ENCODE results near the gene NFKBIE.

NFKBIE gene

DNA sequence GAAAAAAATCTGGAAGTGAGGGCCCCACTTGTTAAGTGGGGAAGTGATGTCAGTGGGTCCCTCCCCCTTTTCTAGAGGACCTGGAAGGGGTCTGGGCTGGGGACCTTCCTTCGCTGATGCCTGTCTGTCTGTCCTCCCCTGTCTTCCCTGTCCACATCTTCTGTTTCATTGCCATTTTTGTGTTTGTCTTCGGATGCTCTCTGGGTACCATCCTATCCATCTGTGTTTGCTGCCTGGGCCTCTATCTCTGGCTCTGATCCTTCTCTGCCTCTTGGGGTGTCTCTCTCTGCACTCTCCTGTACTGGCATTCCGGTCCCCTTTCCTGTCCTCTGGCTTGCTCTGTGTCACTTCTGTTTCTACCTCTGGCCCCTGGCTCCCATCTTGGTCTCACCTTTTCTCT is 7.2 kb upstream of the NFKBIE start:
- no peak for DNase-seq

DNA sequence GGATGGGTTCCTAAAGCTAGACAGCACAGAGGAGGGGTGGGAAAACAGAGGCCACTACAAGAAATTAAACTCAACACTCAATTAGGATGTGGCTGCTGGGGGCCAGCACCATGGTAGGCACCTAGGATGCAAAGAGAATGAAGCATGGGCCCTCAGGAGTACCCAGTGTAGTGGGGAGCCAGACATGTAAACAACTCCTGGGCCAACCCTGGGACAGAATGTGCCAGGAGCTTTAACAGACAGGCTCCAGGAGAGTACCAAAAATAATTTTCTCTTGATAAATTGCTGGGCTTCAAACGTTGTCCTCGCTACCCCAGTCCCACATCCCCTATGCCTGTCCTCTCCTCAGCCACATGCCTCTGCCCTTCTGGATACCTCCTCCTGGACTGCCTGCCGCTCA is 6.6 kb upstream of the NFKBIE start:
- no peak for DNase-seq

DNA sequence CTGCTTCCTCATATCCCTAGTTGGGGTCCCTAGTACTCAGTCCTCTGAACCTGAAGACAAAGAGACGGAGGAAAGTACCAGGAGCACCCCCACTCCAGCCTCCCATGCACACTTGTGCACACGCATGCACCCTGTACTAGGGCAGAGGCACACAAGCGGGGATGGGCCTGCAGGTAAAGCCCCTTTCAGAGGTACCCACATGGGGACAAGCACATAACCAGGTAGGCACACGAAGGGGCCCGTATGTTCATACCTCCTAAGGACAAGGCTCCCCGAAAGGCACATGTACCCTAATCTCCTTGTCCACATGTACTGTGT is 6.0 kb upstream of the NFKBIE start:
- DNase-seq, result no peak

DNA sequence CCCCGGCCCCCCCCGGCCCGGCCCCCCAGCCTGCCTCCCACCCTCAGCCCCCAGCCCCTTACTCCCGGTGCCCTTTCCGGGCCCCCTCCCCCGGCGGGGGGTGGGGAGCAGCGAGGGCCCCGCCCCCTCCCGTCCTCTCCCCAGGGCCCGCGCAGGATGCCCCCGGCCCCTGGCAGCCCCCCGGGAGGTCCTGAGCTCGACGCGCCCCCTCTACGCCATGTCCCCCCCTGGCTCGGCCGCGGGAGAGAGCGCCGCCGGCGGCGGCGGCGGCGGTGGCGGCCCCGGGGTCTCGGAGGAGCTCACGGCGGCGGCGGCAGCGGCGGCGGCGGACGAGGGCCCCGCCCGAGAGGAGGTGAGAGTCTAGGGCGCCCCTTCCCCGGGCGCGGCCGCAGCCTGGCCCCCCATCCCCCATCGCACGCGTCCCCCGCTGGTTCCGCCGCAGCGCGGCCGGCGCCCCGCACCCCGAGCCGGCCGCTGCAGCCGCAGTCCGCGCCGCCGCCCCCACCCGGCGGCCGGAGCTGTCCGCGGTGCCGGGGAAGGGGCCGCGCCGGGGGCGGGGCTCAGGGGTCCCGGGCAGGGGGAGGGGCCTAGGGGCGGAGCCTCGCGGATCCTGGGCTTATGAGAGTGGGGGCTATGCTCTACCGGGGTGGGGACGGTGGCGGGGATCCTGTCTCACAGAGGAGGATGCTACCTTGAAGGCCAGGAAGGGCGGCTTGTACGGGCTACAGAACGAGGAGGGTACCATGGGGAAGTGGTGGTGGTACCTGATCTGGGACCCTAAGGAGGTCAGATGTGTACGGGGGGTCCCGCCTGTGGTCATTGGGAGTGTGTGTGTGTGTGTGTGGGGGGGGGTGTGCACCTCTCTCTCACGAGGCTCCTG is 5.4 kb upstream of the NFKBIE start:
- DNase-seq, result peak; percentile 43

DNA sequence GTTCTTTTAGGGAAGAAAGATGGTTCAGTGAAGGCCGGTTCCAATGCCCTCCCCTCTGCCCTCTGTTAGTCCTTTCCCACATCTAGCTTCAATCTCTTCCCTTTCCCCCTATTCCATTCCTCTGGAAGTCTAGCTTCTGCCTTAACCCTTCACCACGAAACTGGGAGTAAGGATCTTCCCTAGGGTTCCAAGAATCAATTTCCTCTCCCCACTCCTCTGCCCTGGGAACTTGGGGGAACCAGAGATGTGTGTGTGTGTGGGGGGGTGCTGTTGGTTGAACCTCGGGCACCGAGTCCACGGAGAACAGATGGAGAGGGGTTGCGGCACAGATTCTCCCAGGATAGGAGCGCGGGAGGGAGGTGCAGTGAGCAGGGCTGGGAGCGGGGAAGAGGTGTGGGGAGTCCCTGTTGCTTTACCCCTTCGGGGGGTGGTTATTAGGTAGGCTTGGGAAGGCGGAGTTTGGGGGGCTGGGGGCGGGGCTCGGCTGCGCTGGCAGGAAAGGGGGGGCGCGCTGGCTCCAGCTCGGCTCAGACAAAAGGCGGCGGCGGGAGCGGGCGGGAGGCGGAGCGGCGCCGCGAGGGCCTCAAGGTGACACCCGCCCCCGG is 4.7 kb upstream of the NFKBIE start, which contains the start of gene TMEM151B:
Gene TMEM151B, plus strand, starts transcription at position 530 of the 605 bp plus-strand sequence. CDS start 293 bp downstream, outside the sequence.
- peak; percentile 37 for DNase-seq

DNA sequence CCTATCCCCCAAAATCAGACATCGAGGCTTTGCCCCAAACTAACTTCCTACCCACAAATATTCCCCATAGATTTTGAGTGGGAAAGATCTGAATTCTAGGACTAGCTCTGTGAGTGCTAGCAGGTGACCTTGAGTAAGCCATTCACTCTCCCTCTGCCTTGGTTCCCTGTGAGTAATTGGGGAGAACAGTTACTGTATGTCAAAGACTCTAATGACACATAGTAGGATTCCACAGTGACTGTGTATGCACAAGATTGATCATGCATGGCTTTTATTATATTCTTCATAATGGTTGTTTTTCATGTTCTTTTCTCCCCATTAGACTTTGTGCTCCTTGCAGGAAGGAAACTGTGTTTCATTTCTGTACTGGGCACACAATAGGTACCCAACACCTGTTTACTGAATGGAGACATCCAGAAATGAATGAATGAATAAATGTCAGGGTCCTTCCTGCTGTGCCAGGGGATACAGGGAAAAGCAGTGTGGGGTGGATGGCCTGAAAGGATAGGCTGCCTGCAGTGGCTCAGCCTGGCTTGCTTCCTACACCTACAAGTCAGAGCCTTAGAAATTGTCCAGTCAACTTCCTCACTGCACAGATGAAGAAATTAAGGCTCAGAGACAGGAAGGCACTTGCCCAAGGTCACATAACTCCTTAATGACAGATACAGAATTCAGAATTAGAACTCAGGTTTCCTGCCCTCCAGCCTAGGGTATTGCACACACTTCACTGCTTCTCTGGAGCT is 4.0 kb upstream of the NFKBIE start:
- no peak for DNase-seq

DNA sequence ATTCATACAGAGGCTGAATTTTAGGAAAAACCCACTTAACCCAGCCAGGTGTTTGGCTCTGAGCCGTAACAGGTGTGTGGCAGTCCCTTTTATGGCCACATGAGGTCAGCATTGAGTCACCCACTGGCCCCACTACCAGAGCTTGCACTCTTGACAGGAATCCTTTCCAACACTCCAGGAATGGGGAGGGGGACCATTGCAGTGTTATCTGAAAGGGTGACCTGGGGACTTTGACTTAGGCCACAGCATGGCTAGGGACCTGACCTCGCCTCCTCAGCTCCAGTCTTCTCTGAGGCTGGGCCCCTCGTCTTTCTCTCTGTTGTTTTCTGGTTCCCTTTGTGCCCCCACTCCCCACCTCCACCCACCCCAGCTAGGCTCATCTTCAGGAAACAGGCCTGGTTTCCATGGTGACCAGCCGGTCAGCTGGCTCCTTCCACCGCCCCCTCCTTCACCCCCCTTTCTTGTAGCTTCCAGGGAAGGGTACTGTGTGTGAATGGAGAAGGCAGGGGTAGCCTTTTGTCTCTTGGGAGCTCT is 2.8 kb upstream of the NFKBIE start:
- peak; percentile 64 for DNase-seq

DNA sequence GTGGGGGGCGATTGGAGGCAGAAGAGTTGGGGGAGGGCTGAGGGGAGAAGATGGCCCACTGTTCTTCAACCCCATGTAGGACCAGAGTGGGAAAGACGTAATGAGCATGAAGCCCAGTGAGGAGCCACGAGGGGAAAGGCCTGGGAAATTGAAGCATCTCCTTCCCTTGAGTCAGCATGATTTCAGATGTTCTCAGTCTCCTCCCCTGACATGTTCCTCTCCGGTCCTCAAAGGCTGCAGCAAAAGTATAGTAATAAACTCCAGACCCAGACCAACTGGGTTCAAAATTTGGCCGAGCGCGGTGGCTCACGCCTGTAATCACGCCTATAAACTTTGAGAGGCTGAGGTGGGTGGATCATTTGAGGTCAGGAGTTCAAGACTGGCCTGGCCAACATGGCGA is 1.9 kb upstream of the NFKBIE start:
- DNase-seq, result no peak

DNA sequence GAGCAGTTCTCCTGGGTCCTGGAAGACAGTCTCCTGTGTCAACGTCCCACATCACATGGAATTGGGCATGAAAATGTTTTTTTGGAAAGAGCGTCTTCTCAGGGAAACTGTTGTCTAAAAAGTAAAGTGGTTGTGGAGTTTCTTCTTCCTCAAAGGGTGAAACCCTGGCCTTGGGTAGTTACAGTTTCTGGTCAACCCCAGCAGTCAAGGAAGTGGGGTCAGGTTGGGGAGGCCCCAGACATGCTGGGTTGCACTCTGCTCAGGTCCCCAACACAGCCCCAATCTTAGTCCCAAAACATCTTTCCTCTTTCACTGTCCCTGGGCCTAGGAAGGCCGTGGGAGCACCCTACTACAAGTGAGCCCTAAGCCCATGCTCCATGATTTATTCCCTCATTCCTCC is 996 bp upstream of the NFKBIE start:
- no peak for DNase-seq

DNA sequence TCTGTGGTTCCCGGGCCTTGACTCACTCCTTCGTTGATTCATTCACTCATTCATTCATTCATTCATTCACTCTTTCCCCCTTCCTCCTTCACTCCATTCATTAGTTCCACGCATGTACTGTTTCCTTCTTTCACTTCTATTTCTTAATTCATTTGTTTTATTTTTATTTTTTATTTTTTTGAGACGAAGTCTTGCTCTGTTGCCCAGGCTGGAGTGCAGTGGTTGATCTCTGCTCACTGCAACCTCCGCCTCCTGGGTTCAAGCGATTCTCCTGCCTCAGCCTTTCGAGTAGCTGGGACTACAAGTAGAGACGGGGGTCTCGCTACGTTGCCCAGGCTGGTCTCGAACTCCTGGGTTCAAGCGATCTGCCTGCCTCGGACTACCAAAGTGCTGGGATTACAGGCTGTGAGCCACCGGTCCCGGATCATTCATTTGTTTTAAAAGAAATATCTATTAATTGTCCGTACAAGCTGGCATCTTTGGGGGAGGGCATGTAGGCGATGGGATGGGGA is 427 bp upstream of the NFKBIE start:
- no peak for DNase-seq

DNA sequence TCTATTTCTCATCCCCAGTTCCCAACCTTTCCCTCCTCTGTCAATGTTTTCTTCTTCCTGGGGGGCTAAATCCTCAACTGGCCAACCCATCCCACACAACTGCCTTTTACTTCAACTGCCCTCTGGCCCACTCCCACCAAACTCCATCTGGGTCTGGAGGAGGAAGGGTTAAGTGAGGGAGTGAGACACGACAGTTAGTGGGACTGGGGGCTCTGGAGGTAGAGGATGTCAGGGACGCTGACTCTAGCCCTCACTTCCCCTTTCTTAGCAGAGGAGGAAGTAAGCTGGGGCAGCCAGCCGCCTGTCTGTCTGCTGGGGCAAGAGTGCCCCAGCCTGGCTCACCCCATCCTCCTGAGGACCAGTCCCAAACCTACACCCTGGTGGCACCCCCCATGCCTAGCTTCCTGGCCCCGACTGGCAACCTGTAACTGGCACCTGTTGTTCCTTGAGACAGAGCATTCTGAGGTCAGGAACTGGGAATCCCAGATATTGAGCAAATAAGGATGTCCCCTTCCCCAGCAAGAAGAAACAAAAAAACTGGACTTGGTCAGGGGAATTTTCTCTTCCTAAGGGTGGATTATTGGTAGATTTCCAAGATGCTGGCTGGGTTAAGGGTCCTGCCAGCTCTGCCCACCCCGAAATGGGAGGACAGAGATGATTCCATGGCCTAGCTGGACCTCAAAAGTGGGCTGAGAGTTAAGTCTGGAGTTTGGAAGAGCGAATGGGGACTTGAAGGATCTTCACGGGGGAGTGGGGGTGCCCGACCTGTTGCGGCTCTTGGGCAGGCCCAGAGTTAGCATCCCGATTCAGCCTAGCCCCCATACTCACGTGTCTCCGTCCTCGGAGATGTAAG is 971 bp downstream of the NFKBIE start:
- DNase-seq, result no peak

DNA sequence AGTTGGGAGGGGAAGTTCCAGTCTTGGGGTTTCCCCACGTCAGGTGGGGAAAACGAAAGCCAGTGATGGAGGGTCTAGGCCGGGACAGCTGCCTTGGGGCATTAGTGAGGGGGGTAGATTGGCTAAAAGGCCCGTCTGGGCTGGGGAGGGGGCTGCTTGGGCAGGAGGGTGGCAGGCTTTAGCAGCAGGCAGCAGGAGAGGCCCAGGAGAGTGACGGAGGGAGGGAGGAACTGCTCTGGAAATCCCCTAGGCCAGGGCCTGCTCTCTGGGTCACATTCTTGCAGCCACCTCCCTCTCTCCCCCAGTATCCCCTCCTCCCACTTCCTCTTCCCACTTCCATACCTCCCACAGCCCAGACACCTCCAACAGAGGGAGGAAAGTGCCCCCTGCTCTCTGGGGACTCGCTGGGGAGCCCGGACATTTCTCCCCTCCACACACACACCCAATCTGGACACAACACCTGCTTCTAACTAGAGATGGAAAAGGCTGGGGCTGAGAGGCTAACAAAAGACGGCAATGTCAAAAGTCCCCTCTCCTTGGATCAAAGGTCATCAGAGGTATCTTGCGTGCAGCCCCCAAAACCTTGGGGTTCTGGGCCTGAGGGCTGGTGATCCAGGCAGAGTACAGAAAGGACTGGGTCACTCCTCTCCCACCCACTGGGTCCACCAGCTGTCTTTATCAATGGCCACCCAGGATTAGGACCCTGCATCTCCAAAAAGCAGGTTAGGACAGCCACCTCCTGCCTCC is 1.8 kb downstream of the NFKBIE start:
- no peak for DNase-seq

DNA sequence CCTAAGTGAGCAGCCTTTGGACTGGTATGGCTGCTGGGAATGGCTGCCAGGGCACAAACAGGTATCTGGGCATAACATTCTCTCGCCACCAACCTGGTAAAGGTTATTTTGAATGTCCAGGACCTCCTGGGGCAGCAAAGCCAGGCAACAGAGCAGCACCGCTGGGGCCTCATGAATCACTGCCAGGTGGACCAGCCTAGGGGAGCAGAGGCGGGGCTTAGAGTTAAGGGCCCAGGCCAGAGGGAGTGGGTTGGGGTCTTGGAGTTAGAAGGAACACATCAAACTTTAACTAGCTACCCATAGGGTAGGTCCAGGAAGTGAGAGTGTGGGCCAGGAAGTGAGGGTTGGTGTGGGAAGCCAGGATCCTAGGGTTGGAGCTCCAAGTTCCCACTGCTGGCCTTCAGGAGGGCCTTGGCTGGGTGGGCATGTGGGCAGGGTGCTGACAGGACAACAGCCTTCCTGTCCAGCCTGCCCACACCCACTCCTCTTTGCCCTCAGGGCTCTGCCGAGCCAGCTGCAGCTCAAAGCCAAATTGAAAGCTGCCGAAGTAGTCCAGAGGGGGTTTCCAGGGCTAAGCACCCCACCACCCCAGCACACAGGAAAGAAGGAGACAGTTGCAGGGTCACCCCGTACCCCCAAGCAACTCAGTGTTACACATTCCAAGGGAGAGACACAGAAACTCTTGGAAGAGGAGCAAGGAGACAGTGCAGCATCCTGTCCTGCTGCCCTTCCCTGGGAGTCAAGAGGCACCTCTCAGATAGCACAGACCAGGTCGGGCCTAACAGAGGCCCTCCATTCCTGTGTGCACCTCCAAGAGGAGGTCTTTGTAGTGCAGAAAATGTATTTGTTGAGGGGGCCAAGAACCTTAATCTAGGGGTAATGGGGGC is 2.6 kb downstream of the NFKBIE start:
- DNase-seq, result no peak

DNA sequence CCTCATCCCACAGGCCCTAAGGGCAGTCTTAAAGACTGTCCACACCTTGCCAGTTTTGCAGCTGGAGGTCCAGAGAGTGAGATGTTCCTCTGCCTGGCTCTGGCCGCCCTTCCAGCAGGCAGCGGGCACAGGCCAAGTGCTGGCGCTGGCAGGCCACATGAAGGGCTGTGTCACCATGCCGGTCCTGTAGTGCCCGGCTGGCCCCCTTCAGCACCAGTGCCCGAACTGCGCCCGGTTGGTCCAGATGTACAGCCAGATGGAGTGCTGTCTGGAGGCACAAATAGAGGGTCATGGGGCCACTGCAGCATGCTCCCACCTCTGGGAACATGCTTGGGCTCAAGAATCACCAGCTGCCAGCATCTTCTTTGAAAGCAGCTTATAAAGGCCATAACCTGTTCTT is 3.8 kb downstream of the NFKBIE start:
- no peak for DNase-seq

DNA sequence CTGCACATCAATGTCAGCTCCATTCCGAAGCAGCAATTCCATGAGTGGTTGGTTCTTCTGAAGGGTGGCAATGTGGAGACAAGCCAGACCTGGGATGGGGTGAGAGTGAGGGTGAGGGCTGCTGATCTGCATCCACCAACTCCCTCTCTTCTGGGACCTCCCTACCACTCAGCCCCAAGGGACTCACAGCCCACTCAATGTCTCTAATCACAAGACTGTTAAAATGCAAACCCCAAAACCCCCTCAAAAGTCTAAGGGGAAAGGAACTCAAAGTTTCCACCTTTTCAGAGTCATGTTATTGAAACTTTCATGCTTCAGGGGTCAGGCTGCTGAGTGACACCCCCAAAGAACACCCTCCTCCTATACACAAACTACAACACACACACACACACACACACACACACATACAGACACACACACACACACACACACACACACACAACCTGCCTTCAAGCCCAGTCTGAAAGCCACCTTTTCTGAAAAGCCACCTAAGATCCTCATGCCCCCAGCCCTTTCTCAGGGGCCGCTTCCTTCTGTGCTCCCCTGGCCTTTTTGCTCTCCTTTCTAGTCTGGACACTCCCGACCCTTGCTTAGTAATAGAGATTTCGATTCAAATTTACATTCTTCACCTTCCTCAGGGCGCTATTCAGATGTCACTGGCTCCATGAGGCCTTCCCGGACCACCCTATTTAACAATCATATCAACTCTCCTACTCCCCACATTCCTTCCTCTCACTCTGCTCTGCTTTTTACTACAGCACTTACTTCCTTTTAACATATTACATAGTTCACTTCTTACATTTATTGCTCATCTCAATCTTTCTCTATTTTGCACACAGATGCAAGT is 4.7 kb downstream of the NFKBIE start:
- DNase-seq, result no peak

DNA sequence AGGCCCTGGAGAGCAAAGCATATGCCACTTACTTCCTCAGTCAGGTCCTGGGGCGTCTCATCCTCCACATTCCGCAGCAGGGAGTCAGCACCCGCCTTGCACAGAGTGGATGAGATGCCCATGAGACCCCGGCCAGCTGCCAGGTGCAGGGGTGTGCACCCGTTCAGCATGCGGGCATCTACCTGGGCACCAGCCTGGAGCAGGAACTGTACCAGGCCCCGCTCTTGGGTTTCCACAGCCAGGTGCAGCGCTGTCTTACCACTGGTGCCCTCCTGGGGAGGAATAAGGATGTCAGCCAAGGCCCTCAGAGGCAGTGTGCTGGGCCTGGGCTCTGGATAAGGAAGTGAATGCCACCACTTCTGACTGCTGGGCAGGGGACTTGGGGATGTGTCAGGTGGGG is 5.3 kb downstream of the NFKBIE start:
- no peak for DNase-seq

DNA sequence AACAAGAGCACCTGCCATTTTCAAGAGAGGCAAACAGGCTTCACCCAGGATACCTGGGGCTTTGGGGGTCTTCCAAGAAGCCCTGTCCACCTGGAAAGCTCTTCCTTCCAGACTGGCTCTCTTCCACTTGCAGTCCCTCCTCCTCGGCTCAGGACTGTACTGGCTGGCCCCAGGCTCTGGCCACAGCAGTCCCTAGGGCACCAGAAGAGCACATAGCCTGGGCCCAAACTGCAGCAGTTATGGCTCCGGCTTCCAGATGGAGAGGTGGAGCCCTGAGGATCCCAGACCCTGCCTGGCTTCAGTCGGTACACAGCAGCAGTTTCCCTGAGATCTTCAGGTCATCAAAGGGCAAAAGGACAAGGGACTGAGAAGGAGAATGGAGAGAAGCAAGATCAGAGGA is 6.4 kb downstream of the NFKBIE start:
- no peak for DNase-seq

DNA sequence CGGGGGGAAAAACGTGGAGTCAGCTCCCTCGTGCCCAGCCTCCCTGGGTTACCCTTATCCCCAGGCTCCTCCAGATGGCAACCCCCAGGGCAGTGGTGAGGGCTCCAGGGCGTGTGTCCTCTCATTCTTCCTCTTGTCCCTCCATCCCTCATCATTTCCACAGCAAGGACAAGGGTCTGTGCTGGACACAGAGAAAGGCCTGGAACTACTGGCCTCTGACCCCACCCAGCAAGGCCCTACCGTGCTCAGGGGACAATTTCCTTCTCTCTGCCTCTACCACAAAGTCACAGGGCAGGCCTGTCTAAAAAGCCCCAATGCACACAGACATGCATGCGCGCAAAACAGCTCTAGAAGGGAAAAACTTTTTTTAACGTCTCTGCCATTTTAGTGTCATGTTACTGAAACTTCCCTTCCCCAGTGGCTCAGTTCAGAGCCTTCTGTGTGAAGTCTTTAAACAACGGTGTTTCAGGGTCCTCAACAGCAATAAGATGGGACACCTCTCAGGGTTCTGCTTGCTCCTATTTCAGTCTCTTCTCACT is 7.0 kb downstream of the NFKBIE start:
- no peak for DNase-seq

DNA sequence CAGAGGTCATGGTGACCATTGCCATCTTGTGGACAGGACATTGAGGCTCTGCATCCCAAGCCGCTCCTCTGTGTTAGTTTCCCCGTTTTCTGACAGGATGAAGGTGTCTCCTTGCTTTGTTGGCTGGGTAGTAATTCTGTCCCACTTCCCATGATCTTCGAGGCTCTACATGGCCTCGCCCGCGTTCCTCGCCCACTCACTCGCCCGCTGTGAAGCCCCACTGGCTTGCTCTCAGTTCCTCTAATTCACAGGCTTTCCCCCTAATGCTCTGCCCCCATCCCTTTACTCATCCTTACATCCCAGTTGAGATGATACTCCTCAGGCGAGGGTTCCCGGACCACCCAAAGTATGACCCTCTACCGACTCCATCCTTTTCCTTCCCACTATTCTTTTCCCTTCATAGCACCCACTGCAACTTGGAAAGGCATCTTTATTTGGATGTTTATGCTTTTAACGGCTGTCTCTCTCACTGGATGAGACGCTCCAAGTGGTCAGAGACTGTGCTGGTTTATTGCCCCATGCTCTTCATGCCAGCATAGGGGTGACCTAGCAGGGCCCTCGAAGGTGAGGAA is 7.5 kb downstream of the NFKBIE start:
- DNase-seq, result no peak
